Fibroblast of skin of scalp (primary cell): ENCODE results near the gene ZNF665.
"Not testable (repeated sequence)": the region's sequence is repeated elsewhere in the genome, so short reads cannot be mapped to it uniquely, and the experiment has no call there.

ENCODE experiments used
- DNase-seq: peaks from one replicate; pipeline ENCODE4 v3.0.0-alpha.2; 2013

ZNF665 gene

GRCh38 chr19:53157626-53158025 is 35.5 kb downstream of the ZNF665 start:
- DNase-seq, result no peak

GRCh38 chr19:53156850-53157249 is 36.3 kb downstream of the ZNF665 start:
- DNase-seq, result no peak

- DNase-seq, result no peak
These were observed 45.5 kb downstream of the ZNF665 start for GRCh38 chr19:53147645-53148044.

GRCh38 chr19:53140351-53140750 is 52.8 kb downstream of the ZNF665 start:
- no peak for DNase-seq

- no peak for DNase-seq
These were observed 56.7 kb downstream of the ZNF665 start for GRCh38 chr19:53136432-53136831.

GRCh38 chr19:53132141-53132991 is 60.8 kb downstream of the ZNF665 start, which contains the start of gene ZNF415:
ZNF415 (minus strand) TSS chr19:53132910; CDS start chr19:53122676, 10,234 bp downstream.
- peak; percentile 79 for DNase-seq

GRCh38 chr19:53131727-53132126 is 61.4 kb downstream of the ZNF665 start:
- DNase-seq, result no peak

GRCh38 chr19:53131085-53131590 is 62.0 kb downstream of the ZNF665 start:
- no peak for DNase-seq

- no peak for DNase-seq
These were observed 62.7 kb downstream of the ZNF665 start for GRCh38 chr19:53130506-53130905.

GRCh38 chr19:53126733-53127526 is 66.2 kb downstream of the ZNF665 start:
- not testable (repeated sequence) for DNase-seq

- DNase-seq, result no peak
These were observed 69.8 kb downstream of the ZNF665 start for GRCh38 chr19:53123400-53123799.
